Activated CD4-positive, alpha-beta T cell treated with anti-CD3 and anti-CD28 coated beads, Interleukin-2, amount 50 U/mL, for 1 hour (primary cell): ENCODE results near the gene TEKT1.
A peak's percentile ranks its signal among the peaks of the same experiment; 100 is the strongest.

Experiments
- DNase-seq: peaks from one replicate; pipeline ENCODE4 v3.0.0-alpha.2; 2020

The TEKT1 gene

DNA sequence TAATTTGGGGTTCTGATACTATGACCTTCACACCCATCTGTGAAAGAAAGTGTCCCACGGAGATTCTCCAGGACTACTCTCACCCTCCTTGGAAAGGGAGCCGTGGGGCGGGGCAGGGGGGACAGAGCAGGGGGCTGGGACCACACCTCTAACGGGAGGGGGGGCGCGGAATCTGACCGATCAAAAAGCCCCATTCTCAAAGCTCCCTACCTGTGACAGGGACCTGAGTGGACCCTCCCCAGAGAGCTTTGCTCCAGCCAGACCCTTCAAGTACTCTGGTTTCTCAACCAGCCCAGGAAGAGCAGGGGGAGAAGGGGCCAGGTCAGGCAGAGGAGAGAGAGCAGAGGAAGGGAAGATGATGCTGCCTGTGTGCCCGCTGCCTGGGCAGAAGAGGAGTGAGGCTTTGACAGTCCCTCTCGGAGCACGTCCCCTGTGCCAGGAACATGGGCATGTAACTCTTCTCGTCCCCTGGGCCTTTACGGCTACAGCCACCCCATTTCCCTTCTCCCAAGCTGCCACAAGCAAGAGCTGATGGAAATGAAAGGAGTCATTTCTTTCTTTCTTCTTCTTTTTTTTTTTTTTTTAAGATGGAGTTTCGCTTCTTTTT is 75.0 kb downstream of the TEKT1 start:
- no peak for DNase-seq

DNA sequence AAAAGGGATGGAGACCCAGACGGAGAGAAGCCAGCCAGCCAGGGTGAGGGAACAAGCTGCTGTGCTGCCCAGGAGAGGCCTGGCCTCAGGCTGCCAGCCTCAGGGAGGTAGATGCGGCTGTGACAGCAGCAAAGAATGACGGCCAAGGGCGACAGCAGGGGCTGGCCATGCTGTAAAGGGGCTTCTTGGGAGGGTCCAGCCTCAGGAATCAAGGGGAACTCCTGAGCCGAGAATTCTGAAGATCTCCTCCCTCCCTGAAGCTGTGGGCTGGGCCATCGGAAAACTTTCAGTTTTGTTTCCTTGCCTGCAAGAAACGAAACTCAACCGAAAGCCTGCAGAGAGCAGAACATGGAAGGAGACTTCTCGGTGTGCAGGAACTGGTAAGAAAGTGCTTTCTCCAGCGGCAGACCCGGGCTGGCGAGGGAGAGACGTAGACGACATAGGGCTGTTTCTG is 75.8 kb downstream of the TEKT1 start, which contains the start of gene XAF1:
TSS of gene XAF1 (plus strand) at position 316 of the 454 bp plus-strand sequence. CDS start at position 349, 33 bp downstream.
- peak; percentile 32 for DNase-seq

DNA sequence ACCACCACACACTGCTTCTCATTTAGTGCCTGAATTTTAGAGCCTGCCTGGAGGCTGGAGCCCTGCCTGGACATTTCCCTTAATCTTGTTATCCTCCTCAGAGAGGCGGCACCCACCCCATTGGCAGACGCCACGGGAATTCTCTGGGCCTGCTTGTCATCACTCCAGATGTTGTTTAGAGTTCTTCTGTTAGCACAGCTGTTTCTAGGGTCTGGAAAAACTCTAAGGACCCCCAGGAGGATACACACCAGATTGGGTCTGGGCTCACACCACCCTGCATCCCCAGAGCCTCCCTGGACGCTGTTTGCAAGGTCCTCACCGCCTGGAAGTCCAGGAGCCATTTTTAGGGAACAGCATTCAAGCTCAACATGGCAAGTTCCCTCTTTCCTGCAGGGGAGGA is 76.2 kb downstream of the TEKT1 start:
- DNase-seq, result no peak

DNA sequence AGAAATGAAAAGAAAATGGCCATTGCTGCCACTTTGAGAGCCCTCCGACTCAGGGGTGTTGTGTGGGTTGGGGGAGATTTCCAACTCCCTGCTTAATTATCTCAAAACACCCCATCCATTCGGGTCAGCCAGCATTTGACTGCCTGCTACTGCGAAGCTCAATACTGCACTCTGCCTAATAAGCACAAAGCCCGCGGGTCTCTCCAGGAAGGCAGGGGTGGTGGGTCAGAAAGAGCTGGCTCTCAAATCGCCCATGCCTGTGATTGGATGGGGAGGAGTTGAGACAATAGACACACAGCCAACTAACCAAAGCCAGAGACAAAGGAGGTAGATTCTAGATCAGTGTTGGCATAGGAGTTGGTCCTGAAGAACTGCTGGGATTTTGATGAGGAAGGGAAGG is 78.0 kb downstream of the TEKT1 start:
- DNase-seq, result no peak

DNA sequence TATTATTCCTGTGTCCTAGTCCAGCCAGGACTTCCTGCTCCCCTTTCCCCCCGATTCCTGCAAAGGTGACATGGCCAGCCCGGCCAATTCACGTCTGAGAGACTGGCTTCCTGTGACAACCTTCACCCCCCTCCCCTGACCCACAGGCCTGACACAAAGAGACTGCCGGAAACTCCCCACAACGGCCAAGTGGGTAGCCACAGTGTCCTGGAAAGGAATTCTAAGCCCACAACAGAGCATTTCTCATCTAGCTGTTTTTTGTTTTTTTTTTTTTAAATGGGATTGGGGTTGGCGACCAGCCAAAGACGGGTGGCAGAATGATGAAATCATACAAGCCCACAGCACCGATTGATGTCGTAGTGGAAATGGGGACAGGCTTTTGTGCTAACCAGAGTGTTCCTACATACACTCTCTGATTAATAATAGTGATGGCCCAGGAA is 78.5 kb downstream of the TEKT1 start:
- DNase-seq, result no peak

DNA sequence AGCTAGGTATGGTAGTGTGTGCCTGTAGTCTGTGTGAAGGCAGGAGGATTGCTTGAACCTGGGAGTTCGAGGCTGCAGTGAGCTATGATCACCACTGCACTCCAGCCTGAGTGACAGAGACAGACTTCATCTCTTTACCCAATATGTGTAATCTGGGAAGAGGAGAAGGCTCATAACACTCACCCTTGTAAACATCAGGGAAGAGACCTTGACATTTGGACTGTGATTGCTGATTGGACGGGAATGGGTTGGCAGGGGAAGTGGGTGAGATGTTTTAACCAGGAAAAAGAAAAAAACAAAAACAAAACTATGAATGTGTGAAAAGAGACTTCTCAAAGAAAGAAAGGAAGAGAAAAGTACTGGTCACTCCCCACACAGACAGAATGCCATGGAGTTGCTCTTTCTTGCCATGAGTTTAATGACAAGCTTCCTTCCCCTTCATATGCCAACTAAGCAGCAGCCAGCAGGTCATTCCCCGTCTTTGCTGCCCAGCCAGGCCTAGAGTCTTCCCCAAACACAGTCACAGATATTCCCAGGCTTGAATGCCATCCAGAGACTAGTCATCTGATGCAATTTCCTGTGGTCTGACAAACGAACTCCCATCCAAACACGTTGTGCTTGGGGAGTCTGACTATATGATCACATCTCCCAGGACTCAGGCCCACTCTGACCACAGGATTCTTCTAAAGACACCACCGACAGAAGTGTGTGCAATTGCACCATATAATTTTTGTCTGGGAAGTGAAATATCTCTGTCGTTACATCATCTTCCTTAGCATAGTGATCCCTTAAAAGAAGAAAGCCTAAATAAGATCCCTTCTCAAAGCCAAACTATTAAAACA is 79.2 kb downstream of the TEKT1 start:
- DNase-seq, result no peak

DNA sequence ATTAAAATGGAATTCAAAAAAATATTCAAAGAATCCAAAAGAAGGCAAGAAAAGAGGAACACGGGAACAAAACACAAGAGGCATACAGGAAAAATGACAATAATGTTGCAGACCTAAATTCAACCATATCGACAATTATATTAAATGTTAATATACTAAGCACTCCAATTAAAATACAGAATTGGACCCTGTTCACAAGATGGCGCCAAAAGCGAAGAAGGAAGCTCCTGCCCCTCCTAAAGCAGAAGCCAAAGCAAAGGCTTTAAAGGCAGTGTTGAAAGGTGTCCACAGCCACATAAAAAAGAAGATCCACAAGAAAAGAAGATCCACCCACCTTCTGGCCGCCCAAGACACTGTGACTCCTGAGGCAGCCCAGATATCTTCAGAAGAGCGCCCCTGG is 82.0 kb downstream of the TEKT1 start:
- DNase-seq, result no peak

DNA sequence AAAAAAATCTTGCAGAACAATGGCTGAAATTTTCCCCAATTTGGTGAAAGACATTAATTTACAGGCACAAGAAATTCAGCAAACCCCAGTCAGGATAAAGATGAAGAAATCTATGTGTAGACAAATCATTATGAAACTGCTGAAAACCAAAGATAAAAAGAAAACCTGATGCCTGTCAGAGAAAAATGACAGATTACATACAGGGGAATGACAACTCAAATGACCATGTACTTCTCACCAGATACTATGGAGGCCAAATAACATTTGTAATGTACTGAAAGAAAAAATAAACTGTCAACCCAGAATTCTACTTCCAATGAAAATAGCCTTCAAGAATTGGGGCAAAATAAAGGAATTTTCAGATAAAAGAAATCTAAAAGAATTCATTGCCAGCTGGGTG is 82.9 kb downstream of the TEKT1 start:
- DNase-seq, result no peak
